Activated CD4-positive, alpha-beta memory T cell treated with anti-CD3 and anti-CD28 coated beads for 36 hours (primary cell): ENCODE results near the gene DENND1A. TPM values are rescaled to one million over a fixed set of nuclear protein-coding genes. Genes with fewer than 3 reads are reported as not detected.

Experiments
- CTCF ChIA-PET: fragments of 350-600 bp; sonication (Branson Sonifier 250); formaldehyde crosslinking; loops from one replicate; lab custom pipeline; 2021; ENCODE audit warnings: antibody characterized with exemption, inconsistent platforms; lab: Charles Lee
- POLR2A ChIA-PET: fragments of 350-600 bp; sonication (Branson Sonifier 250); formaldehyde crosslinking; loops from one replicate; lab custom pipeline; 2021; ENCODE audit warnings: antibody characterized with exemption; lab: Charles Lee
- DNase-seq: peaks from one replicate; pipeline ENCODE4 v3.0.0-alpha.2; 2020
- H3K27ac Mint-ChIP-seq: one replicate; pipeline ENCODE4 v1.8.0; 2021; ENCODE audit warnings: mixed read lengths
- H3K27me3 Mint-ChIP-seq: one replicate; pipeline ENCODE4 v1.8.0; 2021; ENCODE audit warnings: mixed read lengths
- H3K36me3 Mint-ChIP-seq: one replicate; pipeline ENCODE4 v1.8.0; 2021; ENCODE audit warnings: mixed read lengths
- H3K4me1 Mint-ChIP-seq: one replicate; pipeline ENCODE4 v1.8.0; 2021; ENCODE audit warnings: low read depth, mixed read lengths
- H3K4me3 Mint-ChIP-seq: one replicate; pipeline ENCODE4 v1.8.0; 2021; ENCODE audit warnings: mild to moderate bottlenecking, mixed read lengths
- H3K9me3 Mint-ChIP-seq: one replicate; pipeline ENCODE4 v1.8.0; 2021; ENCODE audit warnings: mixed read lengths
- intact Hi-C: fragments of 100-400 bp; cut with micrococcal nuclease; formaldehyde crosslinking; loops from one replicate; pipeline ENCODE4 v1.15.1; 2023
- total RNA-seq, 2 experiments: library from RNA; stranded (reverse); gene quantifications; one replicate each; pipeline ENCODE4 v1.2.3, GENCODE V29; 2021

The DENND1A gene
- total RNA-seq, 2 experiments from 2014 or later, result 17.3 to 18.0 TPM

GRCh38 chr9:123561046-123561445 is 368.9 kb downstream of the DENND1A start:
- peaks cover 8% of the 10 kb centered on the region for H3K4me1 Mint-ChIP-seq
- POLR2A ChIA-PET, result no interaction called here
- no peak for DNase-seq
- no peak overlapping the region for H3K4me3 Mint-ChIP-seq
- no peak overlapping the region for H3K27ac Mint-ChIP-seq
- H3K9me3 Mint-ChIP-seq, result no peaks in the 10 kb centered on the region
- peaks cover 25% of the 10 kb centered on the region for H3K36me3 Mint-ChIP-seq
- intact Hi-C loops, result no loop called here
- CTCF ChIA-PET, result no interaction called here
- H3K27me3 Mint-ChIP-seq, result no peaks in the 10 kb centered on the region

GRCh38 chr9:123556464-123557435 is 373.2 kb downstream of the DENND1A start:
- no peak overlapping the region for H3K27ac Mint-ChIP-seq
- peaks cover 23% of the 10 kb centered on the region for H3K36me3 Mint-ChIP-seq
- intact Hi-C loops, result no loop called here
- no peak overlapping the region for H3K4me3 Mint-ChIP-seq
- POLR2A ChIA-PET, result no interaction called here
- no peaks in the 10 kb centered on the region for H3K27me3 Mint-ChIP-seq
- H3K9me3 Mint-ChIP-seq, result no peaks in the 10 kb centered on the region
- CTCF ChIA-PET, result interaction anchor here (2.4 kb wide), 1 partner anchor 13 kb away, joined by 6 read pairs; no protein-coding TSS in a partner anchor
- no peaks in the 10 kb centered on the region for H3K4me1 Mint-ChIP-seq
- no peak for DNase-seq

- H3K36me3 Mint-ChIP-seq, result peaks cover 19% of the 10 kb centered on the region
- no peak overlapping the region for H3K27ac Mint-ChIP-seq
- POLR2A ChIA-PET, result no interaction called here
- no peaks in the 10 kb centered on the region for H3K27me3 Mint-ChIP-seq
- CTCF ChIA-PET, result no interaction called here
- no peak for DNase-seq
- no peaks in the 10 kb centered on the region for H3K9me3 Mint-ChIP-seq
- H3K4me1 Mint-ChIP-seq, result peaks cover 1% of the 10 kb centered on the region
- intact Hi-C loops, result no loop called here
- H3K4me3 Mint-ChIP-seq, result no peak overlapping the region
Measured at GRCh38 chr9:123555646-123556045, 374.3 kb downstream of the DENND1A start.

- H3K27ac Mint-ChIP-seq, result no peak overlapping the region
- H3K4me3 Mint-ChIP-seq, result no peak overlapping the region
- H3K27me3 Mint-ChIP-seq, result no peaks in the 10 kb centered on the region
- POLR2A ChIA-PET, result no interaction called here
- H3K36me3 Mint-ChIP-seq, result peaks cover 18% of the 10 kb centered on the region
- CTCF ChIA-PET, result no interaction called here
- H3K9me3 Mint-ChIP-seq, result no peaks in the 10 kb centered on the region
- intact Hi-C loops, result no loop called here
- DNase-seq, result no peak
- H3K4me1 Mint-ChIP-seq, result peaks cover 24% of the 10 kb centered on the region
Measured at GRCh38 chr9:123552530-123552929, 377.4 kb downstream of the DENND1A start.

GRCh38 chr9:123551734-123552133 is 378.2 kb downstream of the DENND1A start:
- ChIA-PET POLR2A (no interaction called here), CTCF (no interaction called here)
- no peaks in the 10 kb centered on the region for H3K9me3 Mint-ChIP-seq
- peaks cover 13% of the 10 kb centered on the region for H3K36me3 Mint-ChIP-seq
- DNase-seq, result no peak
- H3K27ac Mint-ChIP-seq, result no peak overlapping the region
- peaks cover 24% of the 10 kb centered on the region for H3K4me1 Mint-ChIP-seq
- no peak overlapping the region for H3K4me3 Mint-ChIP-seq
- no peaks in the 10 kb centered on the region for H3K27me3 Mint-ChIP-seq
- intact Hi-C loops, result no loop called here

GRCh38 chr9:123550797-123551196 is 379.1 kb downstream of the DENND1A start:
- ChIA-PET POLR2A (no interaction called here), CTCF (no interaction called here)
- intact Hi-C loops, result no loop called here
- no peaks in the 10 kb centered on the region for H3K9me3 Mint-ChIP-seq
- H3K27ac Mint-ChIP-seq, result no peak overlapping the region
- H3K36me3 Mint-ChIP-seq, result peaks cover 6% of the 10 kb centered on the region
- H3K4me1 Mint-ChIP-seq, result peaks cover 24% of the 10 kb centered on the region
- no peaks in the 10 kb centered on the region for H3K27me3 Mint-ChIP-seq
- no peak for DNase-seq
- no peak overlapping the region for H3K4me3 Mint-ChIP-seq

- peaks cover 24% of the 10 kb centered on the region for H3K4me1 Mint-ChIP-seq
- peaks cover 1% of the 10 kb centered on the region for H3K36me3 Mint-ChIP-seq
- H3K27ac Mint-ChIP-seq, result no peak overlapping the region
- POLR2A ChIA-PET, result no interaction called here
- intact Hi-C loops, result no loop called here
- H3K4me3 Mint-ChIP-seq, result no peak overlapping the region
- H3K27me3 Mint-ChIP-seq, result no peaks in the 10 kb centered on the region
- DNase-seq, result no peak
- CTCF ChIA-PET, result no interaction called here
- H3K9me3 Mint-ChIP-seq, result no peaks in the 10 kb centered on the region
Measured at GRCh38 chr9:123550012-123550411, 379.9 kb downstream of the DENND1A start.

- no peaks in the 10 kb centered on the region for H3K9me3 Mint-ChIP-seq
- ChIA-PET POLR2A (interaction anchor here (0.9 kb wide), 1 partner anchor 11 kb away, joined by 4 read pairs; no protein-coding TSS in a partner anchor), CTCF (no interaction called here)
- no peak overlapping the region for H3K4me3 Mint-ChIP-seq
- peak; percentile 80 for DNase-seq
- H3K27me3 Mint-ChIP-seq, result no peaks in the 10 kb centered on the region
- no peaks in the 10 kb centered on the region for H3K36me3 Mint-ChIP-seq
- H3K27ac Mint-ChIP-seq, result peak overlapping the region; percentile 53
- intact Hi-C loops, result loop anchor here (5.0 kb wide), 2 partner anchors 93 to 378 kb away; no protein-coding TSS in a partner anchor
- peaks cover 24% of the 10 kb centered on the region for H3K4me1 Mint-ChIP-seq
Measured at GRCh38 chr9:123548741-123549545, 381.0 kb downstream of the DENND1A start.

- Mint-ChIP-seq H3K27me3 (no peaks in the 10 kb centered on the region), H3K27ac (no peak overlapping the region), H3K4me1 (peaks cover 8% of the 10 kb centered on the region), H3K9me3 (no peaks in the 10 kb centered on the region), H3K36me3 (no peaks in the 10 kb centered on the region), H3K4me3 (no peak overlapping the region)
- POLR2A ChIA-PET, result no interaction called here
- intact Hi-C loops, result loop anchor here (1.0 kb wide), 1 partner anchor 497 kb away; no protein-coding TSS in a partner anchor
- peak; percentile 19 for DNase-seq
- CTCF ChIA-PET, result interaction anchor here (1.0 to 5.5 kb wide), 5 partner anchors 10 to 497 kb away, joined by 3 to 51 read pairs (median 5); no protein-coding TSS in a partner anchor
Measured at GRCh38 chr9:123544007-123544827, 385.7 kb downstream of the DENND1A start.

- H3K9me3 Mint-ChIP-seq, result no peaks in the 10 kb centered on the region
- no peaks in the 10 kb centered on the region for H3K36me3 Mint-ChIP-seq
- ChIA-PET POLR2A (no interaction called here), CTCF (interaction anchor here (0.9 to 5.5 kb wide), 7 partner anchors 10 to 497 kb away, joined by 3 to 51 read pairs (median 4); no protein-coding TSS in a partner anchor)
- intact Hi-C loops, result no loop called here
- no peak overlapping the region for H3K27ac Mint-ChIP-seq
- H3K4me1 Mint-ChIP-seq, result peaks cover 1% of the 10 kb centered on the region
- no peak overlapping the region for H3K4me3 Mint-ChIP-seq
- no peaks in the 10 kb centered on the region for H3K27me3 Mint-ChIP-seq
- DNase-seq, result no peak
Measured at GRCh38 chr9:123543492-123543891, 386.4 kb downstream of the DENND1A start.

GRCh38 chr9:123542435-123543225 is 387.3 kb downstream of the DENND1A start:
- Mint-ChIP-seq H3K27me3 (no peaks in the 10 kb centered on the region), H3K9me3 (no peaks in the 10 kb centered on the region), H3K27ac (no peak overlapping the region), H3K4me1 (no peaks in the 10 kb centered on the region), H3K4me3 (no peak overlapping the region), H3K36me3 (no peaks in the 10 kb centered on the region)
- POLR2A ChIA-PET, result no interaction called here
- CTCF ChIA-PET, result interaction anchor here (0.9 to 5.5 kb wide), 7 partner anchors 16 to 505 kb away, joined by 3 to 51 read pairs (median 3); no protein-coding TSS in a partner anchor
- DNase-seq, result no peak
- intact Hi-C loops, result no loop called here
